BE2C (cell line): ENCODE data around the gene NSUN3.

Source experiments
- DNase-seq: peaks from one replicate; pipeline ENCODE4 v3.0.0-alpha.2; 2020
- H3K27me3 ChIP-seq: fragments of 250-450 bp; sonication (Bioruptor Pico); 2 replicates; pipeline ENCODE4 v1.5.1; 2020; ENCODE audit warnings: mild to moderate bottlenecking
- H3K36me3 ChIP-seq: fragments of 250-450 bp; sonication (Bioruptor Pico); 2 replicates; pipeline ENCODE4 v1.5.1; 2020; ENCODE audit warnings: mild to moderate bottlenecking
- H3K4me1 ChIP-seq: fragments of 250-450 bp; sonication (Bioruptor Pico); 2 replicates; pipeline ENCODE4 v1.5.1; 2020
- H3K4me3 ChIP-seq: 2 replicates; pipeline ENCODE4 v1.5.1; 2011; ENCODE audit warnings: low read depth, low read length
- H3K9me3 ChIP-seq: fragments of 250-450 bp; sonication (Bioruptor Pico); 2 replicates; pipeline ENCODE4 v1.5.1; 2020
- CTCF ChIP-seq: IDR thresholded peaks from 2 replicates; pipeline ENCODE4 v1.5.1; 2012; ENCODE audit warnings: mild to moderate bottlenecking, low read depth, low read length

The NSUN3 gene

GRCh38 chr3:94167346-94167745, 104.5 kb downstream of the NSUN3 start:
- TF ChIP-seq CTCF: no peak
- Histone ChIP-seq H3K9me3 (no peaks in the 10 kb centered on the region), H3K36me3 (no peaks in the 10 kb centered on the region), H3K27me3 (no peaks in the 10 kb centered on the region), H3K4me3 (no peak overlapping the region), H3K4me1 (peaks cover 38% of the 10 kb centered on the region)
- no peak for DNase-seq

- DNase-seq: no peak
- Histone ChIP-seq H3K36me3 (no peaks in the 10 kb centered on the region), H3K4me1 (peaks cover 35% of the 10 kb centered on the region)
These were observed 104.9 kb downstream of the NSUN3 start for GRCh38 chr3:94167796-94168195.

GRCh38 chr3:94171954-94172353, 109.1 kb downstream of the NSUN3 start:
- Histone ChIP-seq H3K9me3 (no peaks in the 10 kb centered on the region), H3K27me3 (no peaks in the 10 kb centered on the region), H3K4me1 (peaks cover 21% of the 10 kb centered on the region), H3K4me3 (no peak overlapping the region), H3K36me3 (no peaks in the 10 kb centered on the region)
- DNase-seq: peak; percentile 43
- TF ChIP-seq CTCF: no peak

More at GRCh38 chr3:94167796-94168195, 104.9 kb downstream of the NSUN3 start:
- no peak for TF ChIP-seq CTCF
- H3K9me3 ChIP-seq: no peaks in the 10 kb centered on the region
- H3K4me3 ChIP-seq: no peak overlapping the region
- no peaks in the 10 kb centered on the region for H3K27me3 ChIP-seq

- no peaks in the 10 kb centered on the region for H3K27me3 ChIP-seq
- DNase-seq: no peak
- no peak for TF ChIP-seq CTCF
- H3K9me3 ChIP-seq: no peaks in the 10 kb centered on the region
- peaks cover 16% of the 10 kb centered on the region for H3K4me1 ChIP-seq
- no peaks in the 10 kb centered on the region for H3K36me3 ChIP-seq
- H3K4me3 ChIP-seq: no peak overlapping the region
These were observed 109.9 kb downstream of the NSUN3 start for GRCh38 chr3:94172695-94173310.

GRCh38 chr3:94173673-94174434, 111.0 kb downstream of the NSUN3 start:
- peaks cover 14% of the 10 kb centered on the region for H3K4me1 ChIP-seq
- no peaks in the 10 kb centered on the region for H3K27me3 ChIP-seq
- no peak overlapping the region for H3K4me3 ChIP-seq
- no peak for DNase-seq
- H3K36me3 ChIP-seq: no peaks in the 10 kb centered on the region
- H3K9me3 ChIP-seq: no peaks in the 10 kb centered on the region
- TF ChIP-seq CTCF: no peak

- Histone ChIP-seq H3K4me1 (peaks cover 14% of the 10 kb centered on the region), H3K36me3 (no peaks in the 10 kb centered on the region), H3K4me3 (no peak overlapping the region), H3K27me3 (no peaks in the 10 kb centered on the region), H3K9me3 (no peaks in the 10 kb centered on the region)
- TF ChIP-seq CTCF: no peak
- no peak for DNase-seq
These were observed 112.8 kb downstream of the NSUN3 start for GRCh38 chr3:94175677-94176076.
